Pancreas (tissue), 10 donors: ENCODE measurements around the gene FTCDNL1. TPM values are rescaled to one million over a fixed set of nuclear protein-coding genes. Genes with fewer than 3 reads are reported as not detected.

Experiments used
- ATAC-seq, 4 donors: fragments of 200-7000 bp; cut with Tn5 transposase; one replicate each; pipeline versions ENCODE4 v1.8.0 to v1.9.1; 2020; ENCODE audit warnings: mild to moderate bottlenecking in 4 of 4, moderate library complexity in 4 of 4
- DNase-seq, 6 donors: peaks; one replicate each; pipeline ENCODE4 v3.0.0-alpha.2; 2020
- FAIRE-seq: peaks from 2 replicates; lab custom pipeline; 2012; peaks lifted over from hg19 to GRCh38; lab: Jason Lieb, UNC
- H3K27ac ChIP-seq, 4 donors: fragments of 200-600 bp; sonication (generic); 1 replicate in 3 of 4; 2 replicates in 1 of 4; pipeline versions ENCODE4 v1.5.0 to v1.8.0; 2020
- H3K27me3 ChIP-seq, 4 donors: fragments of 200-600 bp; one replicate each; pipeline ENCODE4 v1.8.0; 2021
- H3K36me3 ChIP-seq, 3 donors: fragments of 200-600 bp; sonication (generic) in 1 of 3; one replicate each; pipeline versions ENCODE4 v1.5.0 to v1.8.0; 2020 to 2021
- H3K4me1 ChIP-seq, 3 donors: fragments of 200-600 bp; one replicate each; pipeline ENCODE4 v1.8.0; 2021
- H3K4me3 ChIP-seq, 4 donors: fragments of 200-600 bp; sonication (generic) in 2 of 4; one replicate each; pipeline versions ENCODE4 v1.5.0 to v1.8.0; 2020 to 2021
- H3K9me3 ChIP-seq, 4 donors: fragments of 200-600 bp; one replicate each; pipeline ENCODE4 v1.8.0; 2021
- CTCF ChIP-seq, 4 donors: fragments of 200-600 bp; sonication (generic) in 3 of 4; IDR thresholded peaks; one replicate each; pipeline versions ENCODE4 v1.5.0 to v1.8.0; 2021; ENCODE audit warnings: antibody characterized with exemption in 4 of 4
- WGBS, 2 donors: extraction: QIAGEN DNeasy Blood & Tissue Kit; methylation state at CpG; one replicate each; pipeline ENCODE4 v1.1.7; 2013; 5-methylcytosine and 5-hydroxymethylcytosine counted together
- intact Hi-C, 3 donors: fragments of 100-400 bp; cut with DNase I; formaldehyde crosslinking; loops; one replicate each; pipeline versions ENCODE4 v1.11.1 to v1.14.2; 2022
- polyA plus RNA-seq, 2 donors: library from polyadenylated mRNA; stranded (reverse); fragments of 200-250 nt; gene quantifications; one replicate each; pipeline ENCODE4 v1.2.3, GENCODE V29; 2013
- total RNA-seq, 6 donors: library from RNA; stranded (reverse); fragmentation: NEBNext Ultra II Directional in 4 of 6; extraction: Animal tissue kit (Norgen Biotek cat#: 25700) in 4 of 6; gene quantifications; one replicate each; pipeline versions ENCODE4 v1.2.1 to v1.2.4, GENCODE V29; 2021 to 2023
- donor health status: healthy with polysubstance abuse.
- donor health status: DM: no; HTN: no; CAD: no; lungs with moderate emphysema.
- donor health status: DM: no; HTN: no; CAD: no.
- donor health status: control.
- donor health status: control.
- donor health status: Bipolar disorder and iron deficiency.
- donor health status: DM: yes; HTN: yes; CAD: no.
- donor health status: DM: no; HTN: no; CAD: no.
- donor health status: DM: no; HTN: no; CAD: no.
- donor health status: DM: yes; HTN: yes; CAD: no.

FTCDNL1 gene
- total and polyA plus RNA-seq, 8 donors = 0.53 to 3.2 (median 1.4) TPM

- no peak overlapping the region for H3K27ac ChIP-seq
- ATAC-seq (no peak), FAIRE-seq (no peak), DNase-seq (no peak)
- H3K9me3 ChIP-seq = no peaks in the 10 kb centered on the region
- intact Hi-C loops = no loop called here
- H3K4me1 ChIP-seq = no peaks in the 10 kb centered on the region
- TF ChIP-seq CTCF (IDR thresholded peaks at IDR 0.05) = no peak
- no peaks in the 10 kb centered on the region for H3K27me3 ChIP-seq
- no peaks in the 10 kb centered on the region for H3K36me3 ChIP-seq
- H3K4me3 ChIP-seq = no peak overlapping the region
These were observed 31.7 kb upstream of the FTCDNL1 start for GRCh38 chr2:199882667-199883066.

- TF ChIP-seq CTCF (IDR thresholded peaks at IDR 0.05) = no peak
- 66 to 74% methylated on average over 1 of the region's 1 CpG for WGBS, 2 donors
- intact Hi-C loops = no loop called here
These were observed 24.4 kb upstream of the FTCDNL1 start for GRCh38 chr2:199875400-199875799.

GRCh38 chr2:199874209-199874608 lies 23.2 kb upstream of the FTCDNL1 start:
- no peak for DNase-seq
- FAIRE-seq = no peak
- Histone ChIP-seq H3K36me3 (no peaks in the 10 kb centered on the region), H3K27ac (no peak overlapping the region), H3K4me1 (no peaks in the 10 kb centered on the region), H3K4me3 (no peak overlapping the region), H3K9me3 (no peaks in the 10 kb centered on the region), H3K27me3 (no peaks in the 10 kb centered on the region)
- 96 to 100% methylated on average over 1 of the region's 1 CpG for WGBS, 2 donors
- ATAC-seq = no peak
- TF ChIP-seq CTCF (IDR thresholded peaks at IDR 0.05) = no peak
- intact Hi-C loops = no loop called here

More at GRCh38 chr2:199875400-199875799, 24.4 kb upstream of the FTCDNL1 start:
- H3K27me3 ChIP-seq = no peaks in the 10 kb centered on the region
- DNase-seq = no peak
- no peak for ATAC-seq
- no peak overlapping the region for H3K4me3 ChIP-seq
- H3K4me1 ChIP-seq = no peaks in the 10 kb centered on the region
- H3K9me3 ChIP-seq = no peaks in the 10 kb centered on the region
- H3K27ac ChIP-seq = no peak overlapping the region
- FAIRE-seq = no peak
- no peaks in the 10 kb centered on the region for H3K36me3 ChIP-seq

DNA sequence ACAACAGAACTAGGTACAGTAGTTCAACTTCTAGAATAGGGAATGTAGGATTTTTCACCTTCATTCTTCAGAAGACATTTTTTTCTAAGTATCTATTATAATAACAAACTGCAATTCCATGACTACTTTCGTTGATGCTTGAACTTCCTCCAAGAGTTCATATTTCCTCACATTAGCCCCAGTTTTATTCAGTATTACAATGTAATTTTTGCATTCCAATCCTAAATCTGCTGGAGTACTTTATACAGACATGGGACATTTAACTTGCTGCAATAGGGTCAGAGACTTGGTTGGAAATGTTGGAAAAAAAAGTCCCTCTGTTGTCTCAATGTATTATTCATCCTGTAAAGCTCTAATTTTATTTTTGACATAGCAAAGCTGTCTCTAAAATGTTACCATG lies 19.6 kb upstream of the FTCDNL1 start:
- Histone ChIP-seq H3K9me3 (no peaks in the 10 kb centered on the region), H3K4me1 (no peaks in the 10 kb centered on the region), H3K27me3 (no peaks in the 10 kb centered on the region), H3K4me3 (no peak overlapping the region), H3K36me3 (no peaks in the 10 kb centered on the region), H3K27ac (no peak overlapping the region)
- WGBS, 2 donors = 53 to 68% methylated on average over 1 of the region's 1 CpG
- no peak for TF ChIP-seq CTCF (IDR thresholded peaks at IDR 0.05)
- FAIRE-seq (no peak), ATAC-seq (no peak), DNase-seq (no peak)
- intact Hi-C loops = no loop called here

DNA sequence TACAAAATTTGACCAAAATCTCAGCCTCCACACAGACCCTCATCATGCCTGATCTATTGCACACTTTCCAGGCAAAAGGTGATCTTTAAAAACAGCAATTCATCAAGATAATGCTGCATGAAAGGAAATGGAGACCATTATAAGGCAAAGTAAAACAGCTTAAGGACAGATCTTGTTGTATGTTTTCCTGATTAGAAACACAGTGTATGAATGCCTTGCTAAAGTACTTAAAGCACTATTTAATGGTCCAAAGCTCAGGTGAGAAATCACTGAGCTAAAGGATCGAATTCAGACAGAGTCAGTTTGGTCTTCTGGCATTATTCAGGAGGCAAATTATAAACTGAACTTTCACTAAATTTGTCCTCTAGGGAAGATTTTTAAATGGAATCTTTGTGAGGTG lies 18.7 kb upstream of the FTCDNL1 start:
- no peak overlapping the region for H3K4me3 ChIP-seq
- H3K9me3 ChIP-seq = no peaks in the 10 kb centered on the region
- no peak overlapping the region for H3K27ac ChIP-seq
- no peak for DNase-seq
- ATAC-seq = no peak
- H3K4me1 ChIP-seq = no peaks in the 10 kb centered on the region
- H3K36me3 ChIP-seq = no peaks in the 10 kb centered on the region
- 41 to 47% methylated on average over 1 of the region's 1 CpG for WGBS, 2 donors
- no peak for FAIRE-seq
- H3K27me3 ChIP-seq = no peaks in the 10 kb centered on the region
- no peak for TF ChIP-seq CTCF (IDR thresholded peaks at IDR 0.05)
- intact Hi-C loops = loop anchor here in 1 of 3 donors (10.0 kb wide), 1 partner anchor 165 kb away; no protein-coding TSS in a partner anchor
